OCI-LY3 (cell line): Measurements from ENCODE around the gene RNF217.

Source experiments
- CTCF ChIP-seq: fragments of 200-600, 300-600 bp; sonication (generic); IDR thresholded peaks from 2 replicates; pipeline ENCODE4 v1.5.1; 2014; ENCODE audit warnings: antibody characterized with exemption, low read length, low read depth
- EZH2phosphoT487 ChIP-seq: fragments of 200-600 bp; shearing (Covaris generic); IDR thresholded peaks from 2 replicates; pipeline ENCODE4 v1.6.1; 2018; ENCODE audit warnings: antibody characterized with exemption, mixed run types, low read depth

GRCh38 chr6:125077453-125077852 lies 115.2 kb downstream of the RNF217 start:
- TF ChIP-seq CTCF, result no peak
- TF ChIP-seq EZH2phosphoT487, result no peak
